ENCODE results near the gene PACRG. TPM values are rescaled to one million over a fixed set of nuclear protein-coding genes. Genes with fewer than 3 reads are reported as not detected.

PACRG gene
- total RNA-seq, 2 donors from 2014 or later = 2.9 to 63.8 TPM

- H3K9me3 ChIP-seq = no peaks in the 10 kb centered on the region
- H3K4me1 ChIP-seq (replicated peaks) = no peaks in the 10 kb centered on the region
- H3K36me3 ChIP-seq = no peaks in the 10 kb centered on the region
- no peak for TF ChIP-seq CTCF (IDR thresholded peaks at IDR 0.05)
- DNase-seq (ENCODE audit: low spot score) = no peak
- no peak overlapping the region for H3K27ac ChIP-seq
- H3K27me3 ChIP-seq (replicated peaks; ENCODE audit: insufficient read depth) = no peaks in the 10 kb centered on the region
- H3K4me3 ChIP-seq = no peak overlapping the region
- intact Hi-C loops (cut with DNase I) = no loop called here
- WGBS = 92% methylated on average over 10 of the region's 10 CpGs
Observed at GRCh38 chr6:162900503-162900902, 172.7 kb downstream of the PACRG start.

GRCh38 chr6:162904069-162904663 lies 176.4 kb downstream of the PACRG start:
- WGBS = 98% methylated on average over 9 of the region's 9 CpGs
- no peak overlapping the region for H3K4me3 ChIP-seq
- no peaks in the 10 kb centered on the region for H3K27me3 ChIP-seq (replicated peaks; ENCODE audit: insufficient read depth)
- H3K27ac ChIP-seq = no peak overlapping the region
- no peaks in the 10 kb centered on the region for H3K36me3 ChIP-seq
- TF ChIP-seq POLR2A (IDR thresholded peaks at IDR 0.05) (no peak), POLR2AphosphoS5 (IDR thresholded peaks at IDR 0.05) (no peak), CTCF (IDR thresholded peaks at IDR 0.05) (no peak)
- DNase-seq (ENCODE audit: low spot score) = no peak
- H3K9me3 ChIP-seq = no peaks in the 10 kb centered on the region
- intact Hi-C loops (cut with DNase I) = no loop called here
- no peaks in the 10 kb centered on the region for H3K4me1 ChIP-seq (replicated peaks)

- 73% methylated on average over 6 of the region's 6 CpGs for WGBS
- no peaks in the 10 kb centered on the region for H3K9me3 ChIP-seq
- intact Hi-C loops (cut with DNase I) = no loop called here
- H3K27me3 ChIP-seq (replicated peaks; ENCODE audit: insufficient read depth) = no peaks in the 10 kb centered on the region
- no peak overlapping the region for H3K27ac ChIP-seq
- H3K4me1 ChIP-seq (replicated peaks) = no peaks in the 10 kb centered on the region
- H3K36me3 ChIP-seq = no peaks in the 10 kb centered on the region
- no peak overlapping the region for H3K4me3 ChIP-seq
- TF ChIP-seq POLR2AphosphoS5 (IDR thresholded peaks at IDR 0.05) = no peak
- no peak for DNase-seq (ENCODE audit: low spot score)
Observed at GRCh38 chr6:162906479-162906878, 178.7 kb downstream of the PACRG start.

GRCh38 chr6:162907876-162908481 lies 180.2 kb downstream of the PACRG start:
- no peak for DNase-seq (ENCODE audit: low spot score)
- H3K4me1 ChIP-seq (replicated peaks) = no peaks in the 10 kb centered on the region
- H3K36me3 ChIP-seq = no peaks in the 10 kb centered on the region
- 90% methylated on average over 2 of the region's 2 CpGs for WGBS
- TF ChIP-seq POLR2AphosphoS5 (IDR thresholded peaks at IDR 0.05) = no peak
- TF ChIP-seq CTCF (IDR thresholded peaks at IDR 0.05) = peak in 1 of 4 experiments; percentile 27
- H3K4me3 ChIP-seq = no peak overlapping the region
- no peaks in the 10 kb centered on the region for H3K9me3 ChIP-seq
- intact Hi-C loops (cut with DNase I) = no loop called here
- H3K27ac ChIP-seq = no peak overlapping the region
- no peaks in the 10 kb centered on the region for H3K27me3 ChIP-seq (replicated peaks; ENCODE audit: insufficient read depth)

- Histone ChIP-seq H3K9me3 (no peaks in the 10 kb centered on the region), H3K27me3 (replicated peaks; ENCODE audit: insufficient read depth) (no peaks in the 10 kb centered on the region), H3K4me1 (replicated peaks) (no peaks in the 10 kb centered on the region), H3K4me3 (no peak overlapping the region), H3K36me3 (no peaks in the 10 kb centered on the region), H3K27ac (no peak overlapping the region)
- WGBS = 90% methylated on average over 5 of the region's 5 CpGs
- no peak for TF ChIP-seq POLR2AphosphoS5 (IDR thresholded peaks at IDR 0.05)
- no peak for TF ChIP-seq CTCF (IDR thresholded peaks at IDR 0.05)
- TF ChIP-seq POLR2A (IDR thresholded peaks at IDR 0.05) = no peak
- DNase-seq (ENCODE audit: low spot score) = no peak
- intact Hi-C loops (cut with DNase I) = no loop called here
Observed at GRCh38 chr6:162913206-162913605, 185.4 kb downstream of the PACRG start.

Measured in prostate gland (tissue), 2 donors.